Measurements from ENCODE around the gene RNF222. TPM values are rescaled to one million over a fixed set of nuclear protein-coding genes. Genes with fewer than 3 reads are reported as not detected.

Gene RNF222
- not detected in 2 replicates for total RNA-seq

GRCh38 chr17:8397636-8398035 lies at the start of gene RNF222:
Gene RNF222, minus strand, starts transcription at chr17:8397827. Its CDS starts 4,366 bp downstream, at chr17:8393461.

GRCh38 chr17:8435245-8436168 lies 37.9 kb upstream of the RNF222 start, which contains the start of gene NDEL1:
Gene NDEL1, plus strand, starts transcription at chr17:8435884. Its CDS starts 8,388 bp downstream, at chr17:8444272.

GRCh38 chr17:8383143-8383822 lies 14.3 kb downstream of the RNF222 start, which contains the start of gene RPL26:
Gene RPL26, minus strand, starts transcription at chr17:8383193. Its CDS starts 883 bp downstream, at chr17:8382310.

GRCh38 chr17:8376271-8377067 lies 21.2 kb downstream of the RNF222 start, which contains the start of gene KRABD2:
Gene KRABD2, minus strand, starts transcription at chr17:8376704.

Other genes with a start within 250 kb of the RNF222 start
- gene PER1, start 245.4 kb downstream of the RNF222 start, total RNA-seq: 34.5 and 35.2 TPM in 2 replicates
- gene VAMP2, start 234.9 kb downstream of the RNF222 start, total RNA-seq: 7.0 and 10.1 TPM in 2 replicates
- gene TMEM107, start 221.4 kb downstream of the RNF222 start, total RNA-seq: 22.8 and 23.3 TPM in 2 replicates
- 8.3 and 10.1 TPM in 2 replicates for gene BORCS6, start 207.6 kb downstream of the RNF222 start, total RNA-seq
- 6.2 and 163 TPM in 2 replicates for gene AURKB, start 187.3 kb downstream of the RNF222 start, total RNA-seq
- 9.0 and 12.0 TPM in 2 replicates for gene CTC1, start 149.8 kb downstream of the RNF222 start, total RNA-seq
- gene PFAS, start 148.5 kb downstream of the RNF222 start, total RNA-seq: 34.7 and 73.0 TPM in 2 replicates
- 23.8 and 28.0 TPM in 2 replicates for gene RANGRF, start 109.2 kb downstream of the RNF222 start, total RNA-seq
- gene SLC25A35, start 102.4 kb downstream of the RNF222 start, total RNA-seq: 1.5 and 2.4 TPM in 2 replicates
- gene ARHGEF15, start 87.6 kb downstream of the RNF222 start, total RNA-seq: under 0.01 and 0.38 TPM in 2 replicates
- not detected in 2 replicates for gene ODF4, start 58.0 kb downstream of the RNF222 start, total RNA-seq
- 2,046 and 2,123 TPM in 2 replicates for gene RPL26, start 14.6 kb downstream of the RNF222 start, total RNA-seq
- gene NDEL1, start 38.1 kb upstream of the RNF222 start, total RNA-seq: 24.7 and 32.6 TPM in 2 replicates
- gene MYH10, start 232.9 kb upstream of the RNF222 start, total RNA-seq: 92.9 and 132 TPM in 2 replicates